Measurements from ENCODE around the gene MEG3. TPM values are rescaled to one million over a fixed set of nuclear protein-coding genes. Genes with fewer than 3 reads are reported as not detected.

The MEG3 gene
- total RNA-seq, 1 experiment from 2014 or later: not detected

GRCh38 chr14:100893228-100893601 is 67.3 kb downstream of the MEG3 start:
- Histone ChIP-seq H2AFZ (no peak overlapping the region), H3K27ac (no peak overlapping the region), H3K79me2 (ENCODE audit: low read depth) (no peaks in the 10 kb centered on the region), H3K4me1 (replicated peaks; ENCODE audit: insufficient read depth) (no peaks in the 10 kb centered on the region), H4K20me1 (ENCODE audit: insufficient read depth) (no peaks in the 10 kb centered on the region), H3K9me3 (ENCODE audit: insufficient read depth, low read depth) (no peaks in the 10 kb centered on the region), H3F3A (ENCODE audit: insufficient read depth, low read depth) (no peaks in the 10 kb centered on the region), H3K27me3 (ENCODE audit: insufficient read depth, low read depth) (peaks cover 59% of the 10 kb centered on the region), H3K4me2 (no peak overlapping the region), H3K9me2 (ENCODE audit: insufficient read depth) (no peaks in the 10 kb centered on the region), H3K36me3 (ENCODE audit: low read depth) (no peaks in the 10 kb centered on the region), H3K4me3 (no peak overlapping the region)
- no peak for TF ChIP-seq CTCF (conservative IDR thresholded peaks at IDR 0.05)
- no peak for TF ChIP-seq EZH2 (IDR thresholded peaks at IDR 0.05; ENCODE audit: low read depth)
- ChIA-PET POLR2A (ENCODE audit: unreplicated experiment) (no interaction called here), CTCF (no interaction called here)
- BruUV-seq (replicated peaks): no TSS peak
- intact Hi-C loops (cut with micrococcal nuclease; ENCODE audit: unreplicated experiment): no loop called here
- no peak for DNase-seq

GRCh38 chr14:100893760-100894159 is 67.8 kb downstream of the MEG3 start:
- no peak overlapping the region for H3K4me3 ChIP-seq
- no peak overlapping the region for H3K4me2 ChIP-seq
- TF ChIP-seq EZH2 (IDR thresholded peaks at IDR 0.05; ENCODE audit: low read depth) (no peak), CTCF (conservative IDR thresholded peaks at IDR 0.05) (no peak)
- H2AFZ ChIP-seq: no peak overlapping the region
- DNase-seq: no peak
- POLR2A ChIA-PET (ENCODE audit: unreplicated experiment): no interaction called here
- no peaks in the 10 kb centered on the region for H3K9me2 ChIP-seq (ENCODE audit: insufficient read depth)
- no peaks in the 10 kb centered on the region for H4K20me1 ChIP-seq (ENCODE audit: insufficient read depth)
- H3K27me3 ChIP-seq (ENCODE audit: insufficient read depth, low read depth): peaks cover 57% of the 10 kb centered on the region
- no peaks in the 10 kb centered on the region for H3F3A ChIP-seq (ENCODE audit: insufficient read depth, low read depth)
- H3K9me3 ChIP-seq (ENCODE audit: insufficient read depth, low read depth): no peaks in the 10 kb centered on the region
- intact Hi-C loops (cut with micrococcal nuclease; ENCODE audit: unreplicated experiment): no loop called here
- H3K79me2 ChIP-seq (ENCODE audit: low read depth): no peaks in the 10 kb centered on the region
- no peaks in the 10 kb centered on the region for H3K4me1 ChIP-seq (replicated peaks; ENCODE audit: insufficient read depth)
- no peaks in the 10 kb centered on the region for H3K36me3 ChIP-seq (ENCODE audit: low read depth)
- CTCF ChIA-PET: no interaction called here
- no peak overlapping the region for H3K27ac ChIP-seq
- BruUV-seq (replicated peaks): no TSS peak

GRCh38 chr14:100894416-100894815 is 68.5 kb downstream of the MEG3 start:
- TF ChIP-seq CTCF (conservative IDR thresholded peaks at IDR 0.05): no peak
- no peak for TF ChIP-seq EZH2 (IDR thresholded peaks at IDR 0.05; ENCODE audit: low read depth)
- no peak overlapping the region for H3K27ac ChIP-seq
- no peaks in the 10 kb centered on the region for H3K4me1 ChIP-seq (replicated peaks; ENCODE audit: insufficient read depth)
- CTCF ChIA-PET: no interaction called here
- BruUV-seq (replicated peaks): no TSS peak
- H3K9me2 ChIP-seq (ENCODE audit: insufficient read depth): no peaks in the 10 kb centered on the region
- H4K20me1 ChIP-seq (ENCODE audit: insufficient read depth): no peaks in the 10 kb centered on the region
- no peak for DNase-seq
- H3K9me3 ChIP-seq (ENCODE audit: insufficient read depth, low read depth): no peaks in the 10 kb centered on the region
- H3K27me3 ChIP-seq (ENCODE audit: insufficient read depth, low read depth): peaks cover 58% of the 10 kb centered on the region
- no peak overlapping the region for H2AFZ ChIP-seq
- H3K4me3 ChIP-seq: no peak overlapping the region
- POLR2A ChIA-PET (ENCODE audit: unreplicated experiment): no interaction called here
- no peaks in the 10 kb centered on the region for H3K79me2 ChIP-seq (ENCODE audit: low read depth)
- no peaks in the 10 kb centered on the region for H3K36me3 ChIP-seq (ENCODE audit: low read depth)
- H3K4me2 ChIP-seq: no peak overlapping the region
- H3F3A ChIP-seq (ENCODE audit: insufficient read depth, low read depth): no peaks in the 10 kb centered on the region
- intact Hi-C loops (cut with micrococcal nuclease; ENCODE audit: unreplicated experiment): no loop called here

Measured in PC-9 (cell line).